GM18868 (cell line): ENCODE measurements around the gene PLA2R1.

Experiments
- ATAC-seq: cut with Tn5 transposase; IDR thresholded peaks from one replicate; pipeline ENCODE4 v1.9.1; 2021; ENCODE audit warnings: mild to moderate bottlenecking, moderate library complexity; ENCODE audit not compliant: unreplicated experiment

The PLA2R1 gene

GRCh38 chr2:159897720-159898119 is 164.7 kb downstream of the PLA2R1 start:
- no peak for ATAC-seq

- no peak for ATAC-seq
These were observed 165.3 kb downstream of the PLA2R1 start for GRCh38 chr2:159897081-159897480.

DNA sequence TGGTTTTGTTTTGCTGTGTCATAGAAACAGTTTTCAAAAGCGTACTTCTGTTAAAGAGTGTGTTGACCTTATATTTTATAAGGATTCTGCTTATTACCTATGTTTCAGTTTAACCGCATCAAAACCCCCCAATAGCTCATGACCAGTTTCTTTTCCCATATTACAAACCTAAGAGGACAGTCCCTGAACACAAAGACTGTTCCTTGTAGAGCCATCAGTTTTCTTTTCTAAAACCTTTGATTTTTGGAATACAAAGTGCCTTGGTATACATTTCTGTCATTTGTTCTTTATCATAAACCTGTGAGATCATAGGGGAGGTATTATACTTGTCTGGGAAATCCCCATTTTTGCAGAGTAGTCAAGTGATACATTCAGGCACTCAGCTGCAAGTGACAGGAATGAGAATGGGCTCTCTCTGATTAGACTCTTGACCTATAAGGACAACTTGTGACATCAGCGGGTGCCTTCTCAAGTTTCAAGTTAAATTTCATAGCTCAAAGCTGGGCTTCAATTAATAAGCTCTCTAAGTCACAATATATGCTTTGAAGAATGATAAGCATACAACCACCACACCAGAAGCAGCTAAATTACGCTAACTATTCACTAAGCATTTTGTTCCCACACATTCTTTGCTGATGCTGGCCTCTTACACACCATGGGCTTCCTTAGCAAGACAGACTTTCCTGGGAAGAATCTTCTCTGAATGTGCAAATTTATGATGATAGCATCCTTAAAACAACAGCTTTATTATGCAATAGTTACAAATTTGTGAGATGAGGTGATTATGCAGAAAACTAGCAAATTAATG is 167.0 kb downstream of the PLA2R1 start:
- peak; percentile 67 for ATAC-seq

- no peak for ATAC-seq
These were observed 168.1 kb downstream of the PLA2R1 start for GRCh38 chr2:159894145-159894838.

DNA sequence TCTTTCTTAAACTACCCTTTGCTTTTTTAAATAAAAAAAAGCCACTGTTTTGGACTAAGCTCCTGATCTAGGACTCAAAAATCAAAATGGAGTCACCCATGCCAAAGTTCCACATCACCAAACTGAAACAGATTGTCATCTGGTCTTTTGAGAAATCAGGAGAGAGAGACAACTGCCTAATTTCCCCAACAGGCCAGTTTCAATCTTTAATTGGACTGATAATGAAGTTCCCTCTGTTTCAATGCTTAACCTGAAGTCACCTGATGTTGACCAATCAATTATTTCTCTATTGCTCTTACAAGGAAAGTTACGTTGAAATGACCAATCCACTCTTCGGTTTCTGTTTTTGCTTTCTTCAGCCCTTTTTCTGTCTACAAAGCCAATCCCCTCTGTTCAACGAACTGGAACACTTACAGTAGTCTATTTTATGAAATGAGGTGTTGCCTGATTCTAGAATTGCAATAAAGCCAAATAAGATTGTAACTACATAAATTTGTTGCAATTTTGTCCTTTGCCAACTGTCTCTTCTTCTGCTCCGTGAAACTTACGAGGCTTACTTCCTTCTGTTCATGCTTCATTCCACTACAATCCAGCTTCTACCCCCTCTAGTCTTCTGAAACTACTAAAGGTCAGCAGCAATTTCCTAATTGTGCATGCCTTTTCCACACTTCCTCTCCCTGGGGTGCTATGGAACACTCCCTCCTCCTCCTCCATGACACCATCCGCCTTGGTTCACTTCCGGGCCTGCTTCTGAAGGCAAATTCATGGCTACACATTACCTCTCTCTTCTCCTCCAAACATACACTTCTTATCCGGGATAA is 169.2 kb downstream of the PLA2R1 start:
- no peak for ATAC-seq

DNA sequence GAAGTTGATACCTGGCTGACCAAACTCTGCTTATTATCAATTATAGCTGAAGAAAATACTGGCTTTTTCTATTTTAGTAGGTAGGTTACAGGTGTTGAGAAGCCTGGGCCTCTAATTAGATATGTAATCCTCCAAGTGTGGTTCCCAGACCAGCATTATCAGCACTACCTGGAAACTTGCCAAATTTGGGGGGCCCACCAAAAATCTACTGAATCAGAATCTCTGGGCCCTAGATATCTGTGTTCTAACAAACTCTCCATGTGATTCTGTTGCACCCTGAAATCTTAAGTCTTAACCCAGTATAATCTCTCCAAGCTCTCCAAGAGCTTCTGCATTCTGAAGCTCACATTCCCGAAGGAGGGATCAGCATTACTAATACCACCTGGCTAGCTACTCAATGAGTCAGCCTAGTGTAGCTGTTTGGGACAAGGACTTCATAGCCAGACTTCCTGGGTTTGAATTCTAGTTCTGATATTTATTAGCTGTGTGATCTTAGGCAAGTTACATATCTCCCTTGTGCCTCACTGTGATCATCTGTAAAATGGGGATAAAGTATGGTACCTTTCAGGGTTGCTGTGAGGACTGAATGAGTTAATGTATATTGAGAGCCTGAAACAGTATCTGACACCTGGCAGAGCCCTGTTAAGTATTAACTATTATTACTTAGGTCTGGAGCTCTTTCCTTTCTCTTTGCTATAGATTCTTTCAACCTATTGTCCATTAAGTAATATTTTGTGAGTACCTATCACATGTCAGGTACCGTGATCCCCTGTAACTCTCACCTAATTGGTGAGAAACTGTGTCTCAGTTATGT is 170.3 kb downstream of the PLA2R1 start:
- no peak for ATAC-seq

GRCh38 chr2:159891267-159891588 is 171.2 kb downstream of the PLA2R1 start:
- no peak for ATAC-seq

DNA sequence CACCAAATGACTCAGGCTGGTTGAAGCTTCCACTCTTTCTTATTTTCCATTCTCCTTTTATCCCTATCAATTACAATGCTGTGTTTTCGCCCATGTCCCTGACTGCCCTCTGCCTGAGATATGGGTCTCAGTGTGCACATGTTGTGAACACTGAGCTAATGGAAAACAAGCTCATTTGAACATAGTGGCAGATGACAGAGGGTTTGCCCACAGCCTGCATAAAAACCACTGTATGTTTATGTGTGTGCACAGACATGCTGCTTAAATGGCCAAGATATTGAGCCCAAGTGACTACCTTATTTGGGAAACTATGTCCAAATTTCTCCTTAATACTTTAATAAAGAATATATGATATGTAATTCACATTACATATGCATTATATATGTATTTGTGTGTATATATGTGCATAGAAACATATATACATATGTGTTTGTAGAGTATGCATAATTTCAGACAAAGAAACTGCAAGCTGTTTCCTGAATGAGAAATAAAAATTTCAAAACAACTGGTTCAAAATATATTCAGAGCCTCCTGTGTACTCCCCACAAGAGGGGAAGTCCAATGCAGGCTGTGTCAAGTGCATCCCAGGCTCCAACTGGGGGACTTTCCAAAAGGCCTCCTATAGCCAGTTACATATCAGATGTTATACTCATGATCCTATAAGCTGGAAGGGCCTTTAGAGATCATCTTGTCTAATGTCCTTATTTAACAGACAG is 171.7 kb downstream of the PLA2R1 start:
- ATAC-seq: peak; percentile 42

DNA sequence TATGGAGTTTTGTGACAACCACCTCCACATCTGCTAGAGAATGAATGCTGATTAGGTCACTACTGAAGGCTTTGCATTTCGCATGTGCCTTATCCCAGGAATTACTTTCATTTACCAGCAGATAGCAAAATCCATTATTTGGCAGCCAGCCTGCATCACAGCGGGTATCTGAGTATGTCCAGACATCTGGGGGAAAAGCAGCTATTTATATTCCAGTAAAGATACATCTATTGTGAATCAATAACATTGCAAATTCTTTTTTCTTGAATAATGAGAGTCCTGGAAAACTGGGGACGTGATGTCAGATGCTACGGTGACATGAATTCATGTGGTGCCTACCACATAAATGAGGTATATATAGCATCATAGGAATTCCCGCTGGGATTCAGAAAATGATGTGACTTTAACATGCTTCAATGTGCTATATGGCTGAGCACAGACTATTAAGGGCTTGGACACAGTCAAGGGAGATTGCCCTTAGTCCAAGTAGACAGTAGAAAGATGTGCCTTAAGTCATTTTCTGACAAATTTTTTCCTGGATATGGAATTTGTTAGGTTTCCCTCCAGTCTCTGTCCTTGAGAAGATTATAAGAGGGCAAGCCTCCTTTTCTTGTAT is 180.2 kb downstream of the PLA2R1 start:
- no peak for ATAC-seq
